Gastroesophageal sphincter (tissue), 4 donors: ENCODE results near the gene AMPD3. TPM values are rescaled to one million over a fixed set of nuclear protein-coding genes. Genes with fewer than 3 reads are reported as not detected.

Source experiments
- ATAC-seq: fragments of 150-250 bp; one replicate; pipeline ENCODE4 v1.9.1; 2016; ENCODE audit warnings: mild to moderate bottlenecking, moderate library complexity
- H3K27ac ChIP-seq, 4 donors: fragments of 200-600 bp; sonication (generic) in 3 of 4; 1 replicate in 3 of 4; 2 replicates in 1 of 4; pipeline ENCODE4 v1.5.1; 2016 to 2019
- H3K27me3 ChIP-seq: fragments of 200-600 bp; sonication (generic); one replicate; pipeline ENCODE4 v1.5.1; 2019
- H3K36me3 ChIP-seq, 2 donors: fragments of 200-600 bp; sonication (generic); one replicate each; pipeline ENCODE4 v1.5.1; 2019; ENCODE audit warnings: control low read depth in 1 of 2
- H3K4me1 ChIP-seq, 3 donors: fragments of 200-600 bp; sonication (generic); 1 replicate in 2 of 3; 2 replicates in 1 of 3; pipeline ENCODE4 v1.5.1; 2016 to 2019; ENCODE audit warnings: control low read depth in 2 of 3
- H3K4me3 ChIP-seq, 2 donors: fragments of 200-600 bp; sonication (generic); one replicate each; pipeline ENCODE4 v1.5.1; 2019; ENCODE audit warnings: mild to moderate bottlenecking in 1 of 2, moderate library complexity in 1 of 2
- H3K9me3 ChIP-seq, 3 donors: fragments of 200-600 bp; sonication (generic); one replicate each; pipeline ENCODE4 v1.5.1; 2017 to 2019; ENCODE audit warnings: control low read depth in 2 of 3
- EP300 ChIP-seq: sonication (generic); formaldehyde crosslinking; IDR thresholded peaks from one replicate; pipeline ENCODE4 v1.6.1; 2017; ENCODE audit warnings: antibody characterized with exemption, mild to moderate bottlenecking
- POLR2A ChIP-seq, 2 donors: fragments of 450-650 bp; IDR thresholded peaks; one replicate each; pipeline ENCODE4 v1.6.1; 2017; ENCODE audit warnings: antibody characterized with exemption in 2 of 2, mild to moderate bottlenecking in 2 of 2, moderate library complexity in 1 of 2
- POLR2AphosphoS5 ChIP-seq: sonication (generic); formaldehyde crosslinking; IDR thresholded peaks from one replicate; pipeline ENCODE4 v1.6.1; 2017; ENCODE audit warnings: antibody characterized with exemption
- WGBS, 2 donors: methylation state at CpG; one replicate each; pipeline ENCODE4 v1.1.5; 2018; ENCODE audit warnings: low coverage in 1 of 2; 5-methylcytosine and 5-hydroxymethylcytosine counted together
- total RNA-seq, 4 donors: library from RNA; depleted of rRNA; stranded (reverse); fragments of >200 nt; gene quantifications; one replicate each; pipeline ENCODE4 v1.1.0, GENCODE V29; 2016
- TF ChIP-seq, protein P1 (sequence below), 4 experiments: fragments of 200-600 bp in 2 of 4; fragments of 450-650 bp in 2 of 4; sonication (generic) in 1 of 4; IDR thresholded peaks; one replicate each; pipeline ENCODE4 v1.5.1; 2017 to 2019; ENCODE audit warnings: antibody characterized with exemption in 4 of 4, mild to moderate bottlenecking in 2 of 4, moderate library complexity in 2 of 4

AMPD3 gene
- total RNA-seq, 4 donors from 2014 or later: 4.3 to 7.3 (median 5.4) TPM

DNA sequence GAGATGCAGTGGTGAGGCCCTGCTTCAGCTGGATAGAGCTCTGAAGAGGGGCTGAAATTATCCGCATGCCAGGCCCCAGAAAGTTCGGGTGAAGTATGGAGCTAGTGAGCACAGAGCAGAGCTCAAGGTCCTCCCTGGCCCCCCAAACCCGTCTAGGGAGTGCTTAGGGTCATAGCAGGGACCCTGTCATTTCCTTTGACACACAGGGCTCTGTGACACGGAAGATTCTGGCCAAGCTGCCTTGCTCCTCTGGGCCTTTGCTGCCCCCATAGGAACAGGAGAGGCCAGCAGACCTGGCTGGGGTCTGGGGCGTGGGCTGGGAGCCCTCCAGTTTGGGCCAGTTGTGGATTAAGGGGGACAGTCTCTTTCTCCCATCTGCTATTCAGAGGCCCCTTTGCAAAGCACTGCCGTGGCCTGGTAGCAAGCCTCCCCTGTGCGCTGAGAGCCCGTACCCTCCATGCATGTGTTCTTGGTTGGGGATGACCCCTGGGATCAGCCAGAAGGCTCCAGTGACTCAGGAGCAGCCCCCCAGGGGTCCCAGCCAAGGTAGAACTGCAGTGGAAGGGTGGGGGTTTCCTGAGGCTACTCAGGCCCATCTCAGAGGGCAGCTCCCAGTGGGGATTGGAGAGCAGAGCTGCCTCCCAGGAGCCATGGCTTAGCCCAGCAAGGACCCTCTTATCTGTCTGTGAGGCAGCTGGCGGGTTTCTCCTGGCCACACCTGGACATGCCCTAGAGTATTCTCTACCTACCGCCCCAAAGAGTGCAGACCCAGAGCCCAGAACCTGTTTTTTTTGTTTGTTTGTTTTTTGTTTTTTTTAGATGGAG lies 43.6 kb downstream of the AMPD3 start:
- Histone ChIP-seq H3K27ac (no peak overlapping the region), H3K9me3 (no peaks in the 10 kb centered on the region), H3K4me3 (no peak overlapping the region), H3K27me3 (no peaks in the 10 kb centered on the region), H3K36me3 (peaks cover 0 to 75% of the 10 kb centered on the region in 2 donors), H3K4me1 (no peaks in the 10 kb centered on the region)
- no peak for ATAC-seq
- TF ChIP-seq, protein P1, sequence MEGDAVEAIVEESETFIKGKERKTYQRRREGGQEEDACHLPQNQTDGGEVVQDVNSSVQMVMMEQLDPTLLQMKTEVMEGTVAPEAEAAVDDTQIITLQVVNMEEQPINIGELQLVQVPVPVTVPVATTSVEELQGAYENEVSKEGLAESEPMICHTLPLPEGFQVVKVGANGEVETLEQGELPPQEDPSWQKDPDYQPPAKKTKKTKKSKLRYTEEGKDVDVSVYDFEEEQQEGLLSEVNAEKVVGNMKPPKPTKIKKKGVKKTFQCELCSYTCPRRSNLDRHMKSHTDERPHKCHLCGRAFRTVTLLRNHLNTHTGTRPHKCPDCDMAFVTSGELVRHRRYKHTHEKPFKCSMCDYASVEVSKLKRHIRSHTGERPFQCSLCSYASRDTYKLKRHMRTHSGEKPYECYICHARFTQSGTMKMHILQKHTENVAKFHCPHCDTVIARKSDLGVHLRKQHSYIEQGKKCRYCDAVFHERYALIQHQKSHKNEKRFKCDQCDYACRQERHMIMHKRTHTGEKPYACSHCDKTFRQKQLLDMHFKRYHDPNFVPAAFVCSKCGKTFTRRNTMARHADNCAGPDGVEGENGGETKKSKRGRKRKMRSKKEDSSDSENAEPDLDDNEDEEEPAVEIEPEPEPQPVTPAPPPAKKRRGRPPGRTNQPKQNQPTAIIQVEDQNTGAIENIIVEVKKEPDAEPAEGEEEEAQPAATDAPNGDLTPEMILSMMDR (IDR thresholded peaks at IDR 0.05): no peak
- TF ChIP-seq POLR2A (IDR thresholded peaks at IDR 0.05) (no peak), POLR2AphosphoS5 (no peak), EP300 (no peak)
- WGBS, 2 donors: 80 to 88% methylated on average over 1 to 3 of the region's 10 CpGs

DNA sequence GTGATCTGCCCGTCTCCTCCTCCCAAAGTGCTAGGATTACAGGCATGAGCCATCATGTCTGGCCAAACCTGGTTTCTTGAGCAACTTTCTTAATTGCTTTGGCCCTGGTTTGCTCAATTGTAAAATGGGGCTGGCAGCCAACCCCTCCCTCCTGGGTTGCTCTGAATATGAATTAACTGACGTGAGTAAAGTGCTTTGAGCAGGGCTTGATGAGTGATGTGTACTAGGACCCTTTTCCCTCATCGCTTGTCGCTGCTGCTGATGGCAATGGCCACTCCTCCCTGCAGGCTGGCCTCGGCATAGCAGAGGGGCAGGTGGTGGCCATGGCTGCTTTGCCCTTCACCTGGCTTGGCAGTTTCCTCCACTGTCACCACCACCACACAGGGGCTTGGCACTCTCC lies 44.4 kb downstream of the AMPD3 start:
- Histone ChIP-seq H3K36me3 (peaks cover 0 to 77% of the 10 kb centered on the region in 2 donors), H3K4me1 (no peaks in the 10 kb centered on the region), H3K4me3 (no peak overlapping the region), H3K27me3 (no peaks in the 10 kb centered on the region), H3K27ac (no peak overlapping the region), H3K9me3 (no peaks in the 10 kb centered on the region)
- TF ChIP-seq POLR2AphosphoS5 (no peak), POLR2A (IDR thresholded peaks at IDR 0.05) (no peak), EP300 (no peak)
- TF ChIP-seq, protein P1 (IDR thresholded peaks at IDR 0.05): no peak
- ATAC-seq: no peak
- 67 to 79% methylated on average over 1 to 4 of the region's 5 CpGs for WGBS, 2 donors

DNA sequence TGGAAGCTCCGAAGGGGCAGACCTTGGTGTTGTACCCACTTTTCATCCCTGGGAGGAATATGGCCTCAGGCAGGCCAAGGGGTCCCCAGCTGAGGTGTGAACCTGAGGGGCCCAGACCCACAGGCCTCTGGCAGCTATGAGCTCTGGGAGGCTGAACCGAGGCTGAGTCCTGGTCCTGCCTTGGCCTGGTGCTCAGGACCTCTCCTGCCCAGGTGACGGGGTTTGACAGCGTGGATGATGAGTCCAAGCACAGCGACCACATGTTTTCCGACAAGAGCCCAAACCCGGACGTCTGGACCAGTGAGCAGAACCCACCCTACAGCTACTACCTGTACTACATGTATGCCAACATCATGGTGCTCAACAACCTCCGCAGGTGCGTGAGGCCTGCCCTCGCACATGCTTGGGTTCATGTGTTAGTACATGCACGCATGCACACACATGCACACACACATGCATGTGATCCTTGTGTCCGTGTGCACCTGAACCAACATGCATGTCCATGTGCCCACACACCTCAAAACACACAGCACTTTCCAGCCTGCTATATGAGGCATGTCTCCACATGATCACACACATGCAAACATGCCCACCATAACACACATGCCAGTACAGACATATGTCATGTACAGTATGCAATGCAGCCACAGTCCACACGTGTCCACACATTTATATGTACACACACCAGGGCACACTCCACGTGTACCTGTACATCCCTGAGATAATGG lies 45.0 kb downstream of the AMPD3 start:
- ATAC-seq: no peak
- WGBS, 2 donors: 58 to 88% methylated on average over 4 to 12 of the region's 15 CpGs
- TF ChIP-seq EP300 (no peak), POLR2A (IDR thresholded peaks at IDR 0.05) (no peak), POLR2AphosphoS5 (no peak)
- TF ChIP-seq, protein P1 (IDR thresholded peaks at IDR 0.05): no peak
- Histone ChIP-seq H3K4me3 (no peak overlapping the region), H3K4me1 (no peaks in the 10 kb centered on the region), H3K36me3 (peaks cover 0 to 80% of the 10 kb centered on the region in 2 donors), H3K27ac (no peak overlapping the region), H3K9me3 (no peaks in the 10 kb centered on the region), H3K27me3 (no peaks in the 10 kb centered on the region)

DNA sequence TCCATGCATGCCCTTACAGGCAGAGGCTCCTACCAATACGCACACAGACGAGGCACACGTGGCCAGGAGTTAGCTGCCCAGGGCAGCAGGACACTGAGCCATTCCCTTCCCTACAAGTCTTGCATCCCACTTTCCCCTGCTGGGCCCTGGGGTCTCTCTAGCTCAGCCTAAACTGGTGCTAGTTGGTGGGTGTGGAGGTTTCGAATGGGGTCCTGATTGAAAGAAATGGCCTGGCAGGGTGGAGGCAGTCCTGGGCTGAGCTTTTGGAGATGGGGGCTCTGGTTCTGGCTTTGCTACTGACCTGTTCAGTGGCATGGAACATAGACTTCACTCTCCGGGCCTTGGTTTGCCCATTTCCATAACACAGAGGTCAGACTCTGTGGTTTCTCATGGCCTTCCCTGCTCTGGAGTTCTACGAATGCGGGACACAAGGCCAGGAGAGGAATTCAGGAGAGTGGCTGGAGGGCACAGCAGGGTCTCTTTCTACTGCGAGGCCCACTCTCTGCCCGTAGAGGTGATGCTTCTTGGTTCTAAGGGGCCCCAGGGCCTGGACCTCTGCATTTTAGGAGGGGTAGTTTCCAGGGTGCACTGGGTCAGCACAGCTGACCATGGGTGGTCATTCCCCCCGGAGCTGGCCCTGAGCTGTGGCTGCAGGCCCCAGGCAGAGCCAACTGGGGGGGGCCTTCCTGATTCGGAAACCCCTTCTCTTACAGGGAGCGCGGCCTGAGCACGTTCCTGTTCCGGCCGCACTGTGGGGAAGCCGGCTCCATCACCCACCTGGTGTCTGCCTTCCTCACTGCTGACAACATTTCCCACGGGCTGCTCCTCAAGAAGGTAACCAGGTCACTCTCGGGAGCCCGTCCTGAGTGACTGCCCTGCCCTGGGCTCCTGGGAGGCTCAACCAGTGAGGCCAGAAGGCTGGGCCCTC lies 46.0 kb downstream of the AMPD3 start:
- TF ChIP-seq POLR2A (IDR thresholded peaks at IDR 0.05) (no peak), POLR2AphosphoS5 (no peak), EP300 (no peak)
- TF ChIP-seq, protein P1 (IDR thresholded peaks at IDR 0.05): no peak
- no peaks in the 10 kb centered on the region for H3K4me1 ChIP-seq
- no peak overlapping the region for H3K4me3 ChIP-seq
- 89 to 100% methylated on average over 1 to 7 of the region's 20 CpGs for WGBS, 2 donors
- no peak for ATAC-seq
- no peak overlapping the region for H3K27ac ChIP-seq
- H3K36me3 ChIP-seq: peaks cover 0 to 78% of the 10 kb centered on the region in 2 donors
- no peaks in the 10 kb centered on the region for H3K27me3 ChIP-seq
- H3K9me3 ChIP-seq: no peaks in the 10 kb centered on the region
